Activated T-helper 1 cell treated with anti-CD3 and anti-CD28 coated beads, Interleukin-12 subunit alpha, Interleukin-12 subunit beta, Interleukin-2, Interleukin-4 antibody, amounts not matched to agents 30 ng/mL and 10 ng/mL and 1 ng/mL, durations not matched to agents 14 hours and 24 hours and 36 hours (primary cell): ENCODE measurements around the gene ASIC3. TPM values are rescaled to one million over a fixed set of nuclear protein-coding genes. Genes with fewer than 3 reads are reported as not detected.

Experiments used
- DNase-seq: peaks from one replicate; pipeline ENCODE4 v3.0.0; 2021; ENCODE audit warnings: low spot score
- H3K27ac Mint-ChIP-seq: one replicate; pipeline ENCODE4 v1.8.0; 2021; ENCODE audit warnings: mild to moderate bottlenecking, mixed read lengths
- H3K27me3 Mint-ChIP-seq: one replicate; pipeline ENCODE4 v1.8.0; 2022; ENCODE audit warnings: mild to moderate bottlenecking, moderate library complexity, mixed read lengths; ENCODE audit not compliant: insufficient read depth
- H3K36me3 Mint-ChIP-seq: one replicate; pipeline ENCODE4 v1.8.0; 2021; ENCODE audit warnings: low read depth, mixed read lengths
- H3K4me1 Mint-ChIP-seq: one replicate; pipeline ENCODE4 v1.8.0; 2021; ENCODE audit warnings: low read depth, mixed read lengths
- H3K4me3 Mint-ChIP-seq: one replicate; pipeline ENCODE4 v1.8.0; 2021; ENCODE audit warnings: mild to moderate bottlenecking, moderate library complexity, mixed read lengths
- H3K9me3 Mint-ChIP-seq: one replicate; pipeline ENCODE4 v1.8.0; 2021; ENCODE audit warnings: mixed read lengths
- intact Hi-C: fragments of 100-400 bp; cut with micrococcal nuclease; formaldehyde crosslinking; loops from one replicate; pipeline ENCODE4 v1.15.1; 2024
- total RNA-seq: library from RNA; stranded (reverse); gene quantifications from 2 replicates; pipeline ENCODE4 v1.2.3, GENCODE V29; 2022

Gene ASIC3
- total RNA-seq, 1 donor from 2014 or later = 1.9 TPM

- H3K9me3 Mint-ChIP-seq = no peaks in the 10 kb centered on the region
- peaks cover 17% of the 10 kb centered on the region for H3K27me3 Mint-ChIP-seq
- peaks cover 38% of the 10 kb centered on the region for H3K4me1 Mint-ChIP-seq
- H3K27ac Mint-ChIP-seq = peak overlapping the region; percentile 55
- intact Hi-C loops = loop anchor here (1.0 to 10.0 kb wide), 7 partner anchors 106 to 1459 kb away; partner anchors contain the start of genes ABCF2, ACTR3C, CHPF2 and LRRC61
- peaks cover 10% of the 10 kb centered on the region for H3K36me3 Mint-ChIP-seq
- DNase-seq = no peak
- peak overlapping the region; percentile 78 for H3K4me3 Mint-ChIP-seq
Observed at GRCh38 chr7:151083824-151084160, 35.5 kb downstream of the ASIC3 start.

GRCh38 chr7:151085329-151085690 lies 37.0 kb downstream of the ASIC3 start:
- DNase-seq = no peak
- peak overlapping the region; percentile 87 for H3K4me3 Mint-ChIP-seq
- intact Hi-C loops = loop anchor here (10.0 kb wide), 2 partner anchors 1371 to 1461 kb away; a partner anchor contains a TSS
- H3K27me3 Mint-ChIP-seq = peaks cover 20% of the 10 kb centered on the region
- H3K4me1 Mint-ChIP-seq = peaks cover 39% of the 10 kb centered on the region
- H3K9me3 Mint-ChIP-seq = no peaks in the 10 kb centered on the region
- peak overlapping the region; percentile 81 for H3K27ac Mint-ChIP-seq
- peaks cover 8% of the 10 kb centered on the region for H3K36me3 Mint-ChIP-seq

GRCh38 chr7:151085691-151086620 lies 37.6 kb downstream of the ASIC3 start, which contains the start of gene AGAP3:
Gene AGAP3 (plus strand): TSS chr7:151086475. CDS start chr7:151086742, 267 bp downstream.
- peak; percentile 47 for DNase-seq
- peak within 1 kb of the TSS; percentile 88 for H3K4me3 Mint-ChIP-seq
- intact Hi-C loops = loop anchor here (10.0 kb wide), 2 partner anchors 1371 to 1461 kb away; a partner anchor contains a TSS
- H3K27me3 Mint-ChIP-seq = peaks cover 20% of the 10 kb centered on the region
- H3K27ac Mint-ChIP-seq = peak within 1 kb of the TSS; percentile 84
- peaks cover 39% of the 10 kb centered on the region for H3K4me1 Mint-ChIP-seq
- H3K9me3 Mint-ChIP-seq = no peaks in the 10 kb centered on the region
- peaks cover 8% of the 10 kb centered on the region for H3K36me3 Mint-ChIP-seq

- Mint-ChIP-seq H3K9me3 (no peaks in the 10 kb centered on the region), H3K36me3 (peaks cover 8% of the 10 kb centered on the region), H3K4me3 (peak overlapping the region; percentile 88), H3K27ac (peak overlapping the region; percentile 74), H3K4me1 (peaks cover 46% of the 10 kb centered on the region), H3K27me3 (peaks cover 20% of the 10 kb centered on the region)
- no peak for DNase-seq
- intact Hi-C loops = loop anchor here (1.0 to 10.0 kb wide), 4 partner anchors 24 to 1462 kb away; partner anchors contain the start of gene ABCF2
Observed at GRCh38 chr7:151086802-151087244, 38.5 kb downstream of the ASIC3 start.

GRCh38 chr7:151087245-151088018 lies 39.1 kb downstream of the ASIC3 start:
- intact Hi-C loops = loop anchor here (1.0 to 10.0 kb wide), 4 partner anchors 24 to 1463 kb away; partner anchors contain the start of gene ABCF2
- H3K4me3 Mint-ChIP-seq = peak overlapping the region; percentile 88
- peaks cover 20% of the 10 kb centered on the region for H3K27me3 Mint-ChIP-seq
- no peak for DNase-seq
- peak overlapping the region; percentile 84 for H3K27ac Mint-ChIP-seq
- peaks cover 8% of the 10 kb centered on the region for H3K36me3 Mint-ChIP-seq
- peaks cover 41% of the 10 kb centered on the region for H3K4me1 Mint-ChIP-seq
- H3K9me3 Mint-ChIP-seq = no peaks in the 10 kb centered on the region

- no peak for DNase-seq
- H3K27me3 Mint-ChIP-seq = peaks cover 20% of the 10 kb centered on the region
- H3K36me3 Mint-ChIP-seq = peaks cover 5% of the 10 kb centered on the region
- intact Hi-C loops = loop anchor here (10.0 kb wide), 2 partner anchors 1373 to 1463 kb away; a partner anchor contains a TSS
- H3K4me3 Mint-ChIP-seq = peak overlapping the region; percentile 88
- H3K9me3 Mint-ChIP-seq = no peaks in the 10 kb centered on the region
- peaks cover 35% of the 10 kb centered on the region for H3K4me1 Mint-ChIP-seq
- H3K27ac Mint-ChIP-seq = no peak overlapping the region
Observed at GRCh38 chr7:151088019-151088855, 39.9 kb downstream of the ASIC3 start.

GRCh38 chr7:151088856-151089699 lies 40.7 kb downstream of the ASIC3 start:
- intact Hi-C loops = loop anchor here (10.0 kb wide), 2 partner anchors 1374 to 1464 kb away; a partner anchor contains a TSS
- Mint-ChIP-seq H3K4me3 (peak overlapping the region; percentile 60), H3K4me1 (peaks cover 32% of the 10 kb centered on the region), H3K9me3 (no peaks in the 10 kb centered on the region), H3K27me3 (peaks cover 20% of the 10 kb centered on the region), H3K36me3 (peaks cover 5% of the 10 kb centered on the region), H3K27ac (no peak overlapping the region)
- DNase-seq = no peak

GRCh38 chr7:151089893-151090730 lies 41.8 kb downstream of the ASIC3 start:
- DNase-seq = no peak
- intact Hi-C loops = loop anchor here (10.0 kb wide), 2 partner anchors 1375 to 1465 kb away; a partner anchor contains a TSS
- Mint-ChIP-seq H3K36me3 (peaks cover 5% of the 10 kb centered on the region), H3K27me3 (peaks cover 14% of the 10 kb centered on the region), H3K4me3 (no peak overlapping the region), H3K4me1 (peaks cover 24% of the 10 kb centered on the region), H3K27ac (no peak overlapping the region), H3K9me3 (no peaks in the 10 kb centered on the region)

GRCh38 chr7:151091003-151091402 lies 42.7 kb downstream of the ASIC3 start:
- H3K27me3 Mint-ChIP-seq = peaks cover 8% of the 10 kb centered on the region
- no peak overlapping the region for H3K4me3 Mint-ChIP-seq
- no peak overlapping the region for H3K27ac Mint-ChIP-seq
- H3K9me3 Mint-ChIP-seq = no peaks in the 10 kb centered on the region
- intact Hi-C loops = no loop called here
- peaks cover 5% of the 10 kb centered on the region for H3K36me3 Mint-ChIP-seq
- peaks cover 16% of the 10 kb centered on the region for H3K4me1 Mint-ChIP-seq
- no peak for DNase-seq

GRCh38 chr7:151091431-151091830 lies 43.1 kb downstream of the ASIC3 start:
- no peak for DNase-seq
- H3K27ac Mint-ChIP-seq = no peak overlapping the region
- peaks cover 5% of the 10 kb centered on the region for H3K36me3 Mint-ChIP-seq
- no peak overlapping the region for H3K4me3 Mint-ChIP-seq
- peaks cover 8% of the 10 kb centered on the region for H3K27me3 Mint-ChIP-seq
- intact Hi-C loops = no loop called here
- no peaks in the 10 kb centered on the region for H3K9me3 Mint-ChIP-seq
- peaks cover 16% of the 10 kb centered on the region for H3K4me1 Mint-ChIP-seq

- intact Hi-C loops = no loop called here
- no peak overlapping the region for H3K4me3 Mint-ChIP-seq
- peaks cover 16% of the 10 kb centered on the region for H3K4me1 Mint-ChIP-seq
- H3K27ac Mint-ChIP-seq = no peak overlapping the region
- peaks cover 8% of the 10 kb centered on the region for H3K27me3 Mint-ChIP-seq
- no peak for DNase-seq
- H3K9me3 Mint-ChIP-seq = no peaks in the 10 kb centered on the region
- peaks cover 5% of the 10 kb centered on the region for H3K36me3 Mint-ChIP-seq
Observed at GRCh38 chr7:151091988-151092387, 43.7 kb downstream of the ASIC3 start.
